Ureter (tissue), 1 donor: ENCODE data around the gene RTN4RL1. TPM values are rescaled to one million over a fixed set of nuclear protein-coding genes. Genes with fewer than 3 reads are reported as not detected.

Experiments used
- DNase-seq: peaks from one replicate; pipeline ENCODE4 v3.0.0-alpha.2; 2020; ENCODE audit warnings: low spot score
- total RNA-seq: library from RNA; stranded (reverse); gene quantifications from one replicate; pipeline ENCODE4 v1.2.4, GENCODE V29; 2023
- donor health status: DM: yes; HTN: yes; CAD: no.

Gene RTN4RL1
- total RNA-seq, 1 donor from 2014 or later: 6.7 TPM

- DNase-seq: no peak
Observed at GRCh38 chr17:1977583-1978395, 47.3 kb downstream of the RTN4RL1 start.

GRCh38 chr17:1976683-1977064 is 48.5 kb downstream of the RTN4RL1 start:
- no peak for DNase-seq

GRCh38 chr17:1976000-1976682 is 49.0 kb downstream of the RTN4RL1 start:
- DNase-seq: no peak

GRCh38 chr17:1975573-1975972 is 49.6 kb downstream of the RTN4RL1 start:
- DNase-seq: no peak

GRCh38 chr17:1972487-1973160 is 52.5 kb downstream of the RTN4RL1 start:
- DNase-seq: no peak

- no peak for DNase-seq
Observed at GRCh38 chr17:1970843-1971384, 54.2 kb downstream of the RTN4RL1 start.

GRCh38 chr17:1969712-1970111 is 55.4 kb downstream of the RTN4RL1 start:
- DNase-seq: no peak

- no peak for DNase-seq
Observed at GRCh38 chr17:1967213-1967612, 57.9 kb downstream of the RTN4RL1 start.

- DNase-seq: no peak
Observed at GRCh38 chr17:1966274-1967086, 58.7 kb downstream of the RTN4RL1 start.

- DNase-seq: no peak
Observed at GRCh38 chr17:1965556-1966273, 59.4 kb downstream of the RTN4RL1 start.

- DNase-seq: no peak
Observed at GRCh38 chr17:1963250-1963649, 61.9 kb downstream of the RTN4RL1 start.

- no peak for DNase-seq
Observed at GRCh38 chr17:1961189-1961588, 63.9 kb downstream of the RTN4RL1 start.

- no peak for DNase-seq
Observed at GRCh38 chr17:1960545-1960912, 64.6 kb downstream of the RTN4RL1 start.

GRCh38 chr17:1959871-1960544 is 65.1 kb downstream of the RTN4RL1 start:
- DNase-seq: no peak

GRCh38 chr17:1958134-1958881 is 66.8 kb downstream of the RTN4RL1 start:
- DNase-seq: no peak

- DNase-seq: no peak
Observed at GRCh38 chr17:1957037-1957436, 68.1 kb downstream of the RTN4RL1 start.

GRCh38 chr17:1956134-1956533 is 69.0 kb downstream of the RTN4RL1 start:
- no peak for DNase-seq

- no peak for DNase-seq
Observed at GRCh38 chr17:1953831-1954230, 71.3 kb downstream of the RTN4RL1 start.

GRCh38 chr17:1951920-1952319 is 73.2 kb downstream of the RTN4RL1 start:
- no peak for DNase-seq

GRCh38 chr17:1949754-1950153 is 75.4 kb downstream of the RTN4RL1 start:
- DNase-seq: no peak
